Fibroblast of lung (primary cell): ENCODE results near the gene ORC4.

Experiments
- EZH2 ChIP-seq: IDR thresholded peaks from 2 replicates; pipeline ENCODE4 v1.5.1; 2012; ENCODE audit warnings: low read length, control low read depth, mild to moderate bottlenecking; ENCODE audit errors: missing control alignments
- TF ChIP-seq, protein P1 (sequence below), 2 donors: IDR thresholded peaks in 1 of 2; conservative IDR thresholded peaks in 1 of 2; 1 replicate in 1 of 2; 2 replicates in 1 of 2; pipeline ENCODE4 v1.5.1; 2011 to 2012; ENCODE audit warnings: low read length in 2 of 2, control low read depth in 1 of 2, inconsistent platforms in 1 of 2, low read depth in 1 of 2, mild to moderate bottlenecking in 1 of 2

DNA sequence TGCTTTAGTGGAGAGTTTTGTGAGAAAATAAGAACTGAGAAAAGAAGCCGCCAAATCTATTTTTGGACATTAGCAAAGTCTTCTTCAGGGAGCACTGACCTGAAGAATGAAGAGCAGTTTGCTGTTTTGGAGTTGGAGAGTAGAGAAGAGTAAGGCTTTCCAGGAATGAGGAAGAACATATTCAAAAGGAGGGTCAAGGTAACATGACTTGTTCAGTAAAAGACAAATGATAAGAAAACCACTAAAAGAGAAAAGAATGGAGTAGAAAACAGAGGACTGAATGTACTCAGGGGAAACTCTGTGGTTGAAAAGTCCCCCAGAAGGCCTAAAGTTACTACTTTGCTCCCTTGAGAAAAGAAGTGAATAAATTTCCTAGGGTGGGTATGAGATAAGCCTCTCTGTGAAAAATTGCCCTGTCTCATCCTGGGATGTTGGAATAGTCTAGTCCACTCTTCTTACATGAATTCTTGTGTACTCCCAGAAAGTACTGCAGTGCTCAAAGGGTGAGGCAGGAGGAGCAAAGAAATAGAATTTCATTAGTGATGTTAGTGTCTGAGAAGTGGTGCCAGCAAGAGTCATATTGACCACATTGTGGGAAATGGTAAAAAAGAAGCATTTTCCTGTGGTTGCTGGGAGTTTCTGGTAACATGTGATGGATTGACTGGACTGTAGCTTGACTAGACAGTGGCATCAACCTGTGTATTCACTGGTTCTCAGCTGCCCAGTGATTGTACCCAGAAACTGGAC is 28.1 kb upstream of the ORC4 start:
- TF ChIP-seq, protein P1, sequence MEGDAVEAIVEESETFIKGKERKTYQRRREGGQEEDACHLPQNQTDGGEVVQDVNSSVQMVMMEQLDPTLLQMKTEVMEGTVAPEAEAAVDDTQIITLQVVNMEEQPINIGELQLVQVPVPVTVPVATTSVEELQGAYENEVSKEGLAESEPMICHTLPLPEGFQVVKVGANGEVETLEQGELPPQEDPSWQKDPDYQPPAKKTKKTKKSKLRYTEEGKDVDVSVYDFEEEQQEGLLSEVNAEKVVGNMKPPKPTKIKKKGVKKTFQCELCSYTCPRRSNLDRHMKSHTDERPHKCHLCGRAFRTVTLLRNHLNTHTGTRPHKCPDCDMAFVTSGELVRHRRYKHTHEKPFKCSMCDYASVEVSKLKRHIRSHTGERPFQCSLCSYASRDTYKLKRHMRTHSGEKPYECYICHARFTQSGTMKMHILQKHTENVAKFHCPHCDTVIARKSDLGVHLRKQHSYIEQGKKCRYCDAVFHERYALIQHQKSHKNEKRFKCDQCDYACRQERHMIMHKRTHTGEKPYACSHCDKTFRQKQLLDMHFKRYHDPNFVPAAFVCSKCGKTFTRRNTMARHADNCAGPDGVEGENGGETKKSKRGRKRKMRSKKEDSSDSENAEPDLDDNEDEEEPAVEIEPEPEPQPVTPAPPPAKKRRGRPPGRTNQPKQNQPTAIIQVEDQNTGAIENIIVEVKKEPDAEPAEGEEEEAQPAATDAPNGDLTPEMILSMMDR (conservative IDR thresholded peaks at IDR 0.05 in 1 of 2, IDR thresholded peaks at IDR 0.05 in 1 of 2; ENCODE audit: low read depth in 1 of 2, low read length in 2 of 2) = no peak
- no peak for TF ChIP-seq EZH2
